Measurements from ENCODE around the gene ACOXL. TPM values are rescaled to one million over a fixed set of nuclear protein-coding genes. Genes with fewer than 3 reads are reported as not detected.

ACOXL gene
- total and polyA plus RNA-seq, 4 donors: 0.13 TPM; not detected in 3

DNA sequence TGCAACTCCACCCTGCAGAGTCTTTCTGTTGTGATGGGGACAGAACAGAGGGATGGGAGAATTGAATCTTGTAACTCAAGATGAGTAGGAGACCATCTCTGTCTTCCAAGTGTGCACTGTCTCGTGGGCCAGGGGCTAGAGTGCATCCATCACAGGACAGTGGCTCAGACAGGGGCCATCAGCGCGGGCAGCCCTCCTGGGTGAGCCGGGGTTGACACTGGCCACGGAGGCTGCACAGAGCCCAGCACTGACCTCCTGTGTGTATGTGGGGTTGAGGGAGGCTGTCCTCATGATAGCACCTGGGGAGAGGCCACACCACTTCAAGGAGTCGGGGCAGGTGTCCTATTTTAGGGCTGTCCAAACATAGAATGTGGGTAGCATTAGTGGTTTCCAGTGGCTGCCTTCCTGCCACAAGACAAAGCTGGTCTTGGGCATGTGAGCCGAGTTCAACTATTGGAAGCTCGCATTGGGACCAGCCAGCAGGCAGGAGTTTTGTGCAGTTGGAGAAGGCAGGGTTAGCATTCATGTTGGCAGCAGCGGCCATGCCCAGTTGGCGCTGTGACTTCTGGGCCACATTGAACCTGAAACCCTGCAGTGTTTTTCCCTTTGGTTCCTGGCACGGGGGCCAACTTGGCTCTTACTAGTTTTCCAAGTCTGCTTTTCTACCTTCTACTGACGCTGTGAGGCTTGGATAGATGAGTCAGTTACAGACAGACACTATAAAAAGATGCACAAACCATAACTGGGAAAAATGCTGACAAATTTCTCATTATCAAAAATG lies 45.3 kb downstream of the ACOXL start:
- no peak for ATAC-seq (ENCODE audit: low FRiP score)
- intact Hi-C loops (cut with DNase I): no loop called here
- Histone ChIP-seq H3K27ac (ENCODE audit: low read depth in 1 of 2, low read length in 2 of 2) (peak overlapping the region in 1 of 2 donors; percentile 6), H3K36me3 (ENCODE audit: control insufficient read depth in 1 of 2, insufficient read depth in 2 of 2, low read length in 1 of 2) (no peaks in the 10 kb centered on the region), H3K27me3 (ENCODE audit: control insufficient read depth in 1 of 2, insufficient read depth in 2 of 2, low read length in 1 of 2) (no peaks in the 10 kb centered on the region), H3K4me1 (ENCODE audit: control insufficient read depth in 1 of 2, insufficient read depth in 2 of 2, low read length in 2 of 2) (no peaks in the 10 kb centered on the region), H3K4me3 (ENCODE audit: low read length in 2 of 2) (no peak overlapping the region), H3K9me3 (ENCODE audit: control insufficient read depth, low read length) (no peaks in the 10 kb centered on the region)
- no peak for DNase-seq
- 40 to 47% methylated on average over 12 of the region's 12 CpGs for WGBS, 2 donors

DNA sequence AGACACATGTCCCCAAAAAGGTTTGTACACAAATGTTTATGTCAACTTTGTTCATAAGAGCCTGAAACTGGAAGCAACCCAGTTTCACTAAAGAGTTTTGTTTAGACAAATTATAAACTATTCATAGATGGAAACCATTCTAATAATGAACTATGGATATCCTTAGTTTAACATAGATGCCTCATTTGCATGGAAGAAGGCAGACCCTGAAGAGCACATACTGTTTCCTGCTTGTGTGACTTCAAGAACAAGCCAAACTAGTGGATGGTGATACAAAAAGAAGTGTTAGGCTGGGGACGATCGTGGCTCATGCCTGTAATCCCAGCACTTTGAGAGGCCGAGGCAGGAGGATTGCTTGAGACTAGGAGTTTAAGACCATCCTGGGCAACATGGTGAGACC lies 48.1 kb downstream of the ACOXL start:
- H3K4me3 ChIP-seq (ENCODE audit: low read length in 2 of 2): no peak overlapping the region
- intact Hi-C loops (cut with DNase I): no loop called here
- 93 to 97% methylated on average over 3 of the region's 3 CpGs for WGBS, 2 donors
- no peaks in the 10 kb centered on the region for H3K9me3 ChIP-seq (ENCODE audit: control insufficient read depth, low read length)
- no peak overlapping the region for H3K27ac ChIP-seq (ENCODE audit: low read depth in 1 of 2, low read length in 2 of 2)
- H3K27me3 ChIP-seq (ENCODE audit: control insufficient read depth in 1 of 2, insufficient read depth in 2 of 2, low read length in 1 of 2): no peaks in the 10 kb centered on the region
- H3K36me3 ChIP-seq (ENCODE audit: control insufficient read depth in 1 of 2, insufficient read depth in 2 of 2, low read length in 1 of 2): no peaks in the 10 kb centered on the region
- DNase-seq (no peak), ATAC-seq (ENCODE audit: low FRiP score) (no peak)
- no peaks in the 10 kb centered on the region for H3K4me1 ChIP-seq (ENCODE audit: control insufficient read depth in 1 of 2, insufficient read depth in 2 of 2, low read length in 2 of 2)

DNA sequence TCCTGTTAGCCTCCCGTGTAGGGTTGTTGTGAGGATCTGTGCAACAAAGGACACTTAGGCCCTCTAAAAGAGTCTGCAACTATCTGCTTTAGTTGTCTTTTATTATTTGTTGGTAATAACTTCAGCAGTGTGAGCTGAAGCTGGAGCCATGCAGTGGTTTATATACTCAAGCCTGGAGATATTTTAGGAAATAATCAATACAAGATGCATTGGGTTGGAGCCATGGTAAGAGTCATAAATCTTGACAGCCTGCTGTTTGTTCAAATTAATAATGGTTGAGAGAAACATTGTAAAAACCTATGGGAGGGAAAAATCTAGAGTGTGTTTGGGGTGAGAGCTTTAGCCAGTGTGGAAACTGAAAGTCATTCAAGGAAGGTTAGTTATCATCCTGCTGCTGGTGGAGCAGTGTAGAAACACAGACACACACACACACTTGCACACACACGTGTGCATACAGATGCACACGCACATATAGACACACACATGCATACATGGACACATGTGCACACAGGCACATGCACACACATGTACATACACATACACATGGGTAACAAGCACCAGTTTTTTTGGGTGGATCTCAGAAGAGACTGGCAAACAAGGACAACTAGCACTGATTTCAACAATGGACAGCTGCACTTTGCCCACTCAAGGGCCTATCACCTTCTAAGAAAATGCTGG lies 51.0 kb downstream of the ACOXL start:
- no peak overlapping the region for H3K4me3 ChIP-seq (ENCODE audit: low read length in 2 of 2)
- H3K27ac ChIP-seq (ENCODE audit: low read depth in 1 of 2, low read length in 2 of 2): no peak overlapping the region
- H3K9me3 ChIP-seq (ENCODE audit: control insufficient read depth, low read length): no peaks in the 10 kb centered on the region
- intact Hi-C loops (cut with DNase I): no loop called here
- H3K27me3 ChIP-seq (ENCODE audit: control insufficient read depth in 1 of 2, insufficient read depth in 2 of 2, low read length in 1 of 2): no peaks in the 10 kb centered on the region
- 89 to 90% methylated on average over 3 of the region's 3 CpGs for WGBS, 2 donors
- DNase-seq (no peak), ATAC-seq (ENCODE audit: low FRiP score) (no peak)
- no peaks in the 10 kb centered on the region for H3K4me1 ChIP-seq (ENCODE audit: control insufficient read depth in 1 of 2, insufficient read depth in 2 of 2, low read length in 2 of 2)
- no peaks in the 10 kb centered on the region for H3K36me3 ChIP-seq (ENCODE audit: control insufficient read depth in 1 of 2, insufficient read depth in 2 of 2, low read length in 1 of 2)

DNA sequence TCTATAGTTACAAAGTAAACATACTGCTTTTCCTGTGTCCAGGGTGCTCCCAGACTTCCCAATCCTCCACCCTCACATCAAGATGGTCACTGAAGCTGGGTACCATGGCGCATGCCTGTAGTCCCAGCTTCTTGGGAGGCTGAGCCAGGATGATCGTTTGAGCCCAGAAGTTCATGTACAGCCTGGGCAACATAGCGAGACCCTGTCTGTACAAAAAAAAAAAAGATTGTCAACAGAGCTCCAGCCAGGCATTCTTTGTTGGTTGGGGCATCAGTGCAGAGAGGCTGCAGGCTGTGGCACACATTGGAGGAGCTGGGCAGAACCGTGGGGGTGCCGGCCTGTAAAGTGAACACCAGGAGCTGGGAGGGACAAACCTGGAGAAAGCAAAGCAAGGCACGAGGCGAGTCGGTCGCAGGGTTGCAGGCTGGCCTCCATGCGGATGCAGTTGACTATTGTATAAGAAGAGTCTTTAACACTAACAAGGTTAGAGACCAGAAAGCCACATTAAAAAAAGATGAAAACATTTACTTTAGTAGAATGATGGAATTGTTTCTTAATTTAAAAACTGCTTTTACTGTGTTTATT lies 51.8 kb downstream of the ACOXL start:
- Histone ChIP-seq H3K4me1 (ENCODE audit: control insufficient read depth in 1 of 2, insufficient read depth in 2 of 2, low read length in 2 of 2) (no peaks in the 10 kb centered on the region), H3K4me3 (ENCODE audit: low read length in 2 of 2) (no peak overlapping the region), H3K27ac (ENCODE audit: low read depth in 1 of 2, low read length in 2 of 2) (no peak overlapping the region), H3K36me3 (ENCODE audit: control insufficient read depth in 1 of 2, insufficient read depth in 2 of 2, low read length in 1 of 2) (no peaks in the 10 kb centered on the region), H3K27me3 (ENCODE audit: control insufficient read depth in 1 of 2, insufficient read depth in 2 of 2, low read length in 1 of 2) (no peaks in the 10 kb centered on the region), H3K9me3 (ENCODE audit: control insufficient read depth, low read length) (no peaks in the 10 kb centered on the region)
- 91 to 93% methylated on average over 10 of the region's 10 CpGs for WGBS, 2 donors
- intact Hi-C loops (cut with DNase I): no loop called here
- ATAC-seq (ENCODE audit: low FRiP score) (no peak), DNase-seq (no peak)

DNA sequence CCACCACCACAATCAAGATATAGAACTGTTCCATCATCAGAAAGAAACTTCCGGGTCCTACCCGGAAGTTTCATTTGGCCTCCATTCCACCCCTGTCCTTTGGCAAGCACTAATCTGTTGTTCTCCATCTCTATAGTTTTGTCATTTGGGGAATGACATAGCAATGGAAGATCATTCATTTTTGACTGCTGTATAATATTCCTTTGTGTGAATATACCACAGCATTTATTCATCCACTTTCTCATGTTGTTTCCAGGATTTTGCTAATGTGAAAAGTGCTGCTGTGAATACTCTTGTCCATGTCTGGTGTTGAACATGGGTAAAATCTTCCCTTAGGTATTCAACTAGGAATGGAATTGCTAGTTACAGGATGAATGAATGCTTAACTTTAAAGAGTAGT lies 53.1 kb downstream of the ACOXL start:
- no peak for ATAC-seq (ENCODE audit: low FRiP score)
- 89 to 90% methylated on average over 2 of the region's 2 CpGs for WGBS, 2 donors
- H3K27ac ChIP-seq (ENCODE audit: low read depth in 1 of 2, low read length in 2 of 2): no peak overlapping the region
- H3K36me3 ChIP-seq (ENCODE audit: control insufficient read depth in 1 of 2, insufficient read depth in 2 of 2, low read length in 1 of 2): no peaks in the 10 kb centered on the region
- DNase-seq: no peak
- intact Hi-C loops (cut with DNase I): no loop called here
- H3K27me3 ChIP-seq (ENCODE audit: control insufficient read depth in 1 of 2, insufficient read depth in 2 of 2, low read length in 1 of 2): no peaks in the 10 kb centered on the region
- no peaks in the 10 kb centered on the region for H3K9me3 ChIP-seq (ENCODE audit: control insufficient read depth, low read length)
- no peaks in the 10 kb centered on the region for H3K4me1 ChIP-seq (ENCODE audit: control insufficient read depth in 1 of 2, insufficient read depth in 2 of 2, low read length in 2 of 2)
- H3K4me3 ChIP-seq (ENCODE audit: low read length in 2 of 2): no peak overlapping the region

DNA sequence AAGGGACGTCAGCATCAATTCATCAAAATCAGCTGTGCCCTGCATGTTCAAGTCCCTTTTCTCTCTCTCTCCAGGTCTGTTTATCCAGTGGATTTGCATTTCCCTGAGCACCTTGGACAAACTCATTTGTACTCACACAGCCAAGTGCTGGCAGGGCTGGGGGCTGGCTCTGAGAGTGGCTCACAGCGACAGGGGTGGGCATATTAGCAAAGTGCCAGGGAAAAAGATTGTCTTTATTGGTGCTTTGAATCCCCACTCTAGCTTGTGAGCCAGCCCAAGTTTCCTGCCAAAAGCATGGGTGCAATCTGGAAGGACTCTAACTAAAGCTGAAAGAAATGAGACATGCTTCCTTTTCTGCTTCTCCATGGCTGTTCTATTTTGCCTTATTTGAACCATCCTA lies 56.6 kb downstream of the ACOXL start:
- DNase-seq (no peak), ATAC-seq (ENCODE audit: low FRiP score) (no peak)
- WGBS, 2 donors: 5 to 6% methylated on average over 2 of the region's 2 CpGs

DNA sequence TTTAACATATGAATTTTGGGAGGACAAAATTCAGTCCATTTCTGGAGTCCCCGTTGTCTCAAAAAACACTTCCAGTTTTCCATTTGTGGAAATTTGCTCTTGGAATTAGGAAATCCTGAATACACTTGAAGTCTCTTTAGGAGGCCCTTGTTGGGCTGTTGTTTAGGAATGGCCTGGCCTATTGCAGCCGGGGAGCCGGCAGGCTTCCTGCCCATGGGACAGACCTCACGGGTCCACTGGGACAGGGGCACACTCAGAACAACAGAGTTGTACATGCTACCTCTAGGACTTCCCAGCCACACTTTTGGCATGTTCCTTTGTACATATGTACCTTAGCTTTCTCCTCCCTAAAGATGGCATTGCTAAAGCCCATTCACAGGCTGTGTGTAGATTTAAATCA lies 57.3 kb downstream of the ACOXL start:
- ATAC-seq (ENCODE audit: low FRiP score): no peak
- no peaks in the 10 kb centered on the region for H3K36me3 ChIP-seq (ENCODE audit: control insufficient read depth in 1 of 2, insufficient read depth in 2 of 2, low read length in 1 of 2)
- DNase-seq: no peak
- intact Hi-C loops (cut with DNase I): no loop called here
- no peak overlapping the region for H3K4me3 ChIP-seq (ENCODE audit: low read length in 2 of 2)
- 71 to 80% methylated on average over 4 of the region's 4 CpGs for WGBS, 2 donors
- H3K27ac ChIP-seq (ENCODE audit: low read depth in 1 of 2, low read length in 2 of 2): no peak overlapping the region
- no peaks in the 10 kb centered on the region for H3K9me3 ChIP-seq (ENCODE audit: control insufficient read depth, low read length)
- H3K4me1 ChIP-seq (ENCODE audit: control insufficient read depth in 1 of 2, insufficient read depth in 2 of 2, low read length in 2 of 2): no peaks in the 10 kb centered on the region
- H3K27me3 ChIP-seq (ENCODE audit: control insufficient read depth in 1 of 2, insufficient read depth in 2 of 2, low read length in 1 of 2): no peaks in the 10 kb centered on the region

More for the DNA sequence above, 56.6 kb downstream of the ACOXL start:
- Histone ChIP-seq H3K36me3 (ENCODE audit: control insufficient read depth in 1 of 2, insufficient read depth in 2 of 2, low read length in 1 of 2) (no peaks in the 10 kb centered on the region), H3K27me3 (ENCODE audit: control insufficient read depth in 1 of 2, insufficient read depth in 2 of 2, low read length in 1 of 2) (no peaks in the 10 kb centered on the region), H3K4me3 (ENCODE audit: low read length in 2 of 2) (no peak overlapping the region), H3K9me3 (ENCODE audit: control insufficient read depth, low read length) (no peaks in the 10 kb centered on the region), H3K27ac (ENCODE audit: low read depth in 1 of 2, low read length in 2 of 2) (no peak overlapping the region), H3K4me1 (ENCODE audit: control insufficient read depth in 1 of 2, insufficient read depth in 2 of 2, low read length in 2 of 2) (no peaks in the 10 kb centered on the region)
- intact Hi-C loops (cut with DNase I): no loop called here

DNA sequence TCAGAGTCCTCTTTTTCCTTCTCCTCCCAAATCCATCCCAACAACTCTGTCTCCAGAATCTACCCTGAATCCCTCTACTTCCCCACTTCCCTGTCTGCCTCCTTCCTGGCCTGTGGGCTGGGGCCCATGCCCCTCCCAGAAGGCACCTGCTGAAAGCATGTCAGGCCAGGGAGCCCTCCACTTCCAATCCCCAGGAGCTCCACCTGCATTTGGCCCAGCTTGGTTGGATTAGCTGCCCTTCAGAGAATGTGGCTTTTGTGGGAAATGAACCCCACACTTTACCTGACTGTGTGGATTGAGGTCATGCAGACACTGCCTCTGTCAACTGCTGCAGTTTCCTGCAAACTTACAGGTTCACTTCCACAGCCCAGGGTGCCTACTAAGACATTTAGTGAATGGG lies 58.5 kb downstream of the ACOXL start:
- H3K27ac ChIP-seq (ENCODE audit: low read depth in 1 of 2, low read length in 2 of 2): no peak overlapping the region
- no peaks in the 10 kb centered on the region for H3K36me3 ChIP-seq (ENCODE audit: control insufficient read depth in 1 of 2, insufficient read depth in 2 of 2, low read length in 1 of 2)
- ATAC-seq (ENCODE audit: low FRiP score) (no peak), DNase-seq (no peak)
- intact Hi-C loops (cut with DNase I): no loop called here
- H3K9me3 ChIP-seq (ENCODE audit: control insufficient read depth, low read length): no peaks in the 10 kb centered on the region
- no peaks in the 10 kb centered on the region for H3K4me1 ChIP-seq (ENCODE audit: control insufficient read depth in 1 of 2, insufficient read depth in 2 of 2, low read length in 2 of 2)
- no peaks in the 10 kb centered on the region for H3K27me3 ChIP-seq (ENCODE audit: control insufficient read depth in 1 of 2, insufficient read depth in 2 of 2, low read length in 1 of 2)
- H3K4me3 ChIP-seq (ENCODE audit: low read length in 2 of 2): no peak overlapping the region

DNA sequence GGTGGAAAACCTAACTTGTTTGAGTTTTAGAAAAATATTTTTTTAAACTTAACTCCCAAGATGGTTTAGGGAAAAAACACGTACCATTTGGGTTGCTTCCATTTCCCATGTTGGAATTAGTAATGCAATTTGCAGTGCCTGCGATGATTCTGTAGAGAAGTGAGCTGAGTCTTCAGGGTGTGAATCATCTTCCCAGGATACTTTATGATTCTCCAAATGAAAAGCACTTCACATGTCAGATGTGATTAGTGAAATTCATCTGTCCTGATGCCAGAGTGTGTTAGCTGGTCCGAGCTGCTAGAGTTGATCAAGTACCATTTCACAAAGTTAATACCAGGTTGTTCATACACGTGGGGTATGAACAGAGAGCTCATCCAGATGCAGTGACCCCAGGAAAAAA lies 59.1 kb downstream of the ACOXL start:
- ATAC-seq (ENCODE audit: low FRiP score): no peak
- H3K27ac ChIP-seq (ENCODE audit: low read depth in 1 of 2, low read length in 2 of 2): no peak overlapping the region
- no peak overlapping the region for H3K4me3 ChIP-seq (ENCODE audit: low read length in 2 of 2)
- H3K9me3 ChIP-seq (ENCODE audit: control insufficient read depth, low read length): no peaks in the 10 kb centered on the region
- DNase-seq: no peak
- WGBS, 2 donors: 37 to 42% methylated on average over 4 of the region's 4 CpGs
- no peaks in the 10 kb centered on the region for H3K4me1 ChIP-seq (ENCODE audit: control insufficient read depth in 1 of 2, insufficient read depth in 2 of 2, low read length in 2 of 2)
- H3K36me3 ChIP-seq (ENCODE audit: control insufficient read depth in 1 of 2, insufficient read depth in 2 of 2, low read length in 1 of 2): no peaks in the 10 kb centered on the region
- intact Hi-C loops (cut with DNase I): no loop called here
- no peaks in the 10 kb centered on the region for H3K27me3 ChIP-seq (ENCODE audit: control insufficient read depth in 1 of 2, insufficient read depth in 2 of 2, low read length in 1 of 2)
